CD8-positive, alpha-beta memory T cell (primary cell): Measurements from ENCODE around the gene TTC33. TPM values are rescaled to one million over a fixed set of nuclear protein-coding genes. Genes with fewer than 3 reads are reported as not detected.

Experiments
- CTCF ChIA-PET: fragments of 350-600 bp; sonication (Branson Sonifier 250); formaldehyde crosslinking; loops from one replicate; lab custom pipeline; 2021; ENCODE audit warnings: antibody characterized with exemption; lab: Charles Lee
- POLR2A ChIA-PET: fragments of 350-600 bp; sonication (Branson Sonifier 250); formaldehyde crosslinking; loops from one replicate; lab custom pipeline; 2021; ENCODE audit warnings: antibody characterized with exemption; lab: Charles Lee
- DNase-seq, 5 donors: peaks; one replicate each; pipeline versions ENCODE4 v3.0.0 to v3.0.0-alpha.2; 2020 to 2022; ENCODE audit warnings: mixed read lengths in 1 of 5
- H3K27ac ChIP-seq: one replicate; pipeline ENCODE4 v1.7.0; 2013; ENCODE audit warnings: low read depth, mild to moderate bottlenecking, low read length, moderate library complexity
- H3K27me3 ChIP-seq: 2 replicates; pipeline ENCODE4 v1.7.0; 2013; ENCODE audit warnings: low read length, mild to moderate bottlenecking; ENCODE audit not compliant: insufficient read depth, poor library complexity, severe bottlenecking
- H3K36me3 ChIP-seq: 2 replicates; pipeline ENCODE4 v1.7.0; 2013; ENCODE audit warnings: mild to moderate bottlenecking, low read length, moderate library complexity; ENCODE audit not compliant: insufficient read depth
- H3K4me1 ChIP-seq: 2 replicates; pipeline ENCODE4 v1.7.0; 2013; ENCODE audit warnings: mild to moderate bottlenecking, low read length, moderate library complexity; ENCODE audit not compliant: insufficient read depth
- H3K4me3 ChIP-seq: 2 replicates; pipeline ENCODE4 v1.7.0; 2013; ENCODE audit warnings: mild to moderate bottlenecking, low read length
- H3K9me3 ChIP-seq: 2 replicates; pipeline ENCODE4 v1.7.0; 2013; ENCODE audit warnings: mild to moderate bottlenecking, low read length
- H3K27ac Mint-ChIP-seq, 8 donors: one replicate each; pipeline ENCODE4 v1.8.0; 2020 to 2021; ENCODE audit warnings: mixed read lengths in 8 of 8, mild to moderate bottlenecking in 6 of 8, inconsistent platforms in 3 of 8, moderate library complexity in 3 of 8
- H3K27me3 Mint-ChIP-seq, 2 donors: one replicate each; pipeline ENCODE4 v1.8.0; 2020 to 2021; ENCODE audit warnings: mixed read lengths in 2 of 2, mild to moderate bottlenecking in 1 of 2, moderate library complexity in 1 of 2
- H3K36me3 Mint-ChIP-seq, 3 donors: one replicate each; pipeline ENCODE4 v1.8.0; 2020 to 2021; ENCODE audit warnings: mixed read lengths in 3 of 3, inconsistent platforms in 1 of 3, mild to moderate bottlenecking in 1 of 3
- H3K4me1 Mint-ChIP-seq, 3 donors: one replicate each; pipeline ENCODE4 v1.8.0; 2020 to 2021; ENCODE audit warnings: mixed read lengths in 3 of 3, inconsistent platforms in 1 of 3, mild to moderate bottlenecking in 1 of 3
- H3K4me3 Mint-ChIP-seq, 7 donors: one replicate each; pipeline ENCODE4 v1.8.0; 2020 to 2021; ENCODE audit warnings: mixed read lengths in 7 of 7, mild to moderate bottlenecking in 6 of 7, moderate library complexity in 4 of 7, inconsistent platforms in 2 of 7
- H3K9me3 Mint-ChIP-seq, 5 donors: one replicate each; pipeline ENCODE4 v1.8.0; 2020 to 2022; ENCODE audit warnings: mixed read lengths in 5 of 5, mild to moderate bottlenecking in 3 of 5, moderate library complexity in 2 of 5, inconsistent platforms in 1 of 5
- polyA plus RNA-seq: library from polyadenylated mRNA; unstranded; fragments of 300-500 nt; fragmentation: Illumina TruSeq; gene quantifications from one replicate; pipeline ENCODE4 v1.2.3, GENCODE V29; 2021
- total RNA-seq, 2 experiments: library from RNA; stranded (reverse); gene quantifications; one replicate each; pipeline ENCODE4 v1.2.3, GENCODE V29; 2021

TTC33 gene
- total and polyA plus RNA-seq, 3 experiments from 2014 or later, result 13.9 to 27.7 (median 25.3) TPM

DNA sequence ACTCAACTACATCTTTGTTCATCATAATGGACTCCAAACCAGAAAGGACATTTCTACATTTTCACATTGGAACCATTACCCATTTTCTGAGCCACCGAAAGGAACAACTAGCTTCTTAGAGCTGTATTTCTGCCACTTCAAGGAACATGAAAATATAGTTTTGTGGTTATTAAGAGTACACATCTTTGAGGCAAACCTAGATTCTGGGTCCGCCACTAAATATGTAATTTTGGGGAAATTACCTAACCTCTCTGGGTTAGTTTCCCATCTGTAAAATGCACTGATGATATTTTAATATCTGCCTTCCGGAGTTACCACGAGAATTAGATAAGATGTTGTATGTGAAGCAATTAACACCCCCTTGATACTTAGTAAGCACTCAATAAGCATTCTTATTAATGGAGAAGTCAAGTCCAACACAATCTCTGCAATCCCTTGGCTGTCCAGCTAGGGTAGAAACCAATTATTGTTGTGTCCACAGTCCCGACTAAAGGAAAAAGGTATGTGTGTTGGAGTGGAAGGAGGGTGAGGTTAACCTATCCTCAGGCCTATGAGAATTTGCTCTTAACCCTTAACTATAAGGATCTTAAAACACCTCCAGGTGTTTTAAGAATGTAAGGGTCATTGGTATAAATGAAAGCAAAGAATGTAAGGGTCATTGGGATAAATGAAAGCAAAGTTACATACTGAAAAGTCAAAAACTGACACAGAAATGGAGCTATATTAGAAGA, 170.1 kb downstream of the TTC33 start:
- Mint-ChIP-seq H3K27me3 (peaks cover 0 to 2% of the 10 kb centered on the region in 2 donors), H3K4me3 (no peak overlapping the region), H3K4me1 (peaks cover 0 to 21% (median 19%) of the 10 kb centered on the region in 3 donors), H3K27ac (peak overlapping the region in 1 of 8 donors; percentile 39), H3K9me3 (no peaks in the 10 kb centered on the region), H3K36me3 (no peaks in the 10 kb centered on the region)
- ChIA-PET POLR2A (no interaction called here), CTCF (no interaction called here)
- Histone ChIP-seq H3K36me3 (no peaks in the 10 kb centered on the region), H3K9me3 (no peaks in the 10 kb centered on the region), H3K27ac (no peak overlapping the region), H3K27me3 (no peaks in the 10 kb centered on the region), H3K4me1 (no peaks in the 10 kb centered on the region), H3K4me3 (no peak overlapping the region)
- DNase-seq, result no peak

DNA sequence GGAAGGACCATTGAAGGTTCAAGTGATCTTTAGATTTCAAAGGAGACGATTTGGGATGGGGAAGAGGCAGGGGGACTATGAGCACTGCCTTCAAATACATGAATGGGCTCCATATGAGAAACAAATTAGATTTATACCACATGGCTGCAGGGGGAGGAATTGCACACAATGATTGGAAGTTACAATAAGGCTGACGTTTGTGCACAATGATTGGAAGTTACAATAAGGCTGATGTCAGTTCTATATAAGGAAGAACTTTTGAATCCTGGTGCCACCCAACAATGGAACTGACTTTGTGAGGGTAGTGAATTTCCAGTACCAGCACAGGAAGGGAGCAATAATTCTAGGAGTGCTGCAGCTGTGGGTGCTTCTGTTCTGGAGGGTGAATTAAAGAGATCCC, 171.7 kb downstream of the TTC33 start:
- peaks cover 0 to 2% of the 10 kb centered on the region in 2 donors for H3K27me3 Mint-ChIP-seq
- Histone ChIP-seq H3K9me3 (no peaks in the 10 kb centered on the region), H3K27me3 (no peaks in the 10 kb centered on the region), H3K4me3 (no peak overlapping the region), H3K36me3 (no peaks in the 10 kb centered on the region), H3K27ac (no peak overlapping the region), H3K4me1 (no peaks in the 10 kb centered on the region)
- H3K36me3 Mint-ChIP-seq, result no peaks in the 10 kb centered on the region
- no peak overlapping the region for H3K4me3 Mint-ChIP-seq
- H3K4me1 Mint-ChIP-seq, result peaks cover 7 to 30% (median 27%) of the 10 kb centered on the region in 3 donors
- peak overlapping the region in 1 of 8 donors; percentile 39 for H3K27ac Mint-ChIP-seq
- no peaks in the 10 kb centered on the region for H3K9me3 Mint-ChIP-seq
- no peak for DNase-seq
- CTCF ChIA-PET, result no interaction called here
- POLR2A ChIA-PET, result no interaction called here

DNA sequence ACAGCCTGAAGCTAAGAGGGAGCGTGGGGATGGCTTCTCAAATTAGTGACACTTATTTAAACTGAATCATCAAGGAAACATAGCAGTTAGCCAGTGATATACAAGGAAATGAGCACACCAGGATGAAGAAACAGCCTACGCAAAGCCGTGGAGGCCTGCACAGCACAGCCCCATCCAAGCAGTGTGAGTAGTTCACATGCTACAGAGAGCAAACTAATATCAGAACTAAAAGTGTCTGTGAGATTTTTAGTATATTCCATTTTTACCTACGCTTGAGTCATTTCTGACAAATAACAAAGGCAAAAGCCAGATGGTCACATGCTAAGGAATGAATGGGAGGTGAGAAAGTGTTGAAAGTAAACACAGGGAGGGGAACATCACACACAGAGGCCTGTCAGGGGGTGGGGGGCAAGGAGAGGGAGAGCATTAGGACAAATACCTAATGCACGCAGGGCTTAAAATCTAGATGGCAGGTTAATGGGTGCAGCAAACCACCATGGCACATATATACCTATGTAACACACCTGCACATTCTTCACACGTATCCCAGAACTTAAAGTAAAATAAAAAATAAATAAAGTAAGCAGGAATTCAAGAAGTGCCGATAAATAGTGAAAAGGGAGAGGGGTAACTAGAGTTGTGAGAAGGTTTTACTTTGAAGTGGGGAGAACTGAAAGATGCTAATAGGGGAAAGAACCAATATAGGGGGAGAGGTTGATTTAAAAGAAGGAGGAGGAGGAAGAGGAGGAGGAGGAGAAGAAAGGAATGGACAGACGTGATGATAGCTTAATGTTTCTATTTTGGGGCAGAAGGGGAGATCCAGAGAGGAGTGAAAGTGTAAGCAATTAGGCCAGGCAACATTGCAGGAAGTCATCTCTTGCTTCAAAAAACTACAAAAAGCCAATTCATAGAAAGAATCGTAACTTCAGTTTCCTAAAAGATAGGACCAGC, 177.0 kb downstream of the TTC33 start:
- Histone ChIP-seq H3K4me1 (peaks cover 5% of the 10 kb centered on the region), H3K27me3 (no peaks in the 10 kb centered on the region), H3K27ac (no peak overlapping the region), H3K4me3 (no peak overlapping the region), H3K36me3 (no peaks in the 10 kb centered on the region), H3K9me3 (no peaks in the 10 kb centered on the region)
- peak overlapping the region; percentile 12 to 85 (median 60) for H3K27ac Mint-ChIP-seq
- H3K27me3 Mint-ChIP-seq, result peaks cover 0 to 2% of the 10 kb centered on the region in 2 donors
- peak overlapping the region; percentile 27 to 85 (median 75) for H3K4me3 Mint-ChIP-seq
- CTCF ChIA-PET, result no interaction called here
- H3K9me3 Mint-ChIP-seq, result no peaks in the 10 kb centered on the region
- H3K36me3 Mint-ChIP-seq, result no peaks in the 10 kb centered on the region
- peaks cover 16 to 26% (median 23%) of the 10 kb centered on the region in 3 donors for H3K4me1 Mint-ChIP-seq
- DNase-seq, result no peak
- POLR2A ChIA-PET, result no interaction called here

DNA sequence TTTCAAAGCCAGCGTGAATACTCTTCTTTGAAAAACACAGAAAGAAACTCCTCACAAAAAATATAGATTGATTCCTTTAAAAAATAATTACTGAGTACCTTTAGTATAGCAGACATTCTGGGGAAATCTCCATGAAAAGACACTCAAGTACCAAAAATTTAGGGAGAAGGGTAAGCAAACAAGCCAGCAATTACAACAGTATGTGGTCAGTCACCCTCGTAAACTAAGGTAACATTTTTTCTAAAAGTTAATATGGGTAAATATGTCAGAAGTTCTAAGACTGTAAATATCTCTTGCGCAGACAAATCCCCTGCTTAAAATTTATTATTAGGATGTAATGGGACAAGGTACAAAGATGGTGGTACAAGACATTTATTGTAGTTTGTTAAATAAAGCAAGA, 178.0 kb downstream of the TTC33 start:
- Mint-ChIP-seq H3K36me3 (no peaks in the 10 kb centered on the region), H3K4me3 (no peak overlapping the region)
- no peak overlapping the region for H3K27ac ChIP-seq

DNA sequence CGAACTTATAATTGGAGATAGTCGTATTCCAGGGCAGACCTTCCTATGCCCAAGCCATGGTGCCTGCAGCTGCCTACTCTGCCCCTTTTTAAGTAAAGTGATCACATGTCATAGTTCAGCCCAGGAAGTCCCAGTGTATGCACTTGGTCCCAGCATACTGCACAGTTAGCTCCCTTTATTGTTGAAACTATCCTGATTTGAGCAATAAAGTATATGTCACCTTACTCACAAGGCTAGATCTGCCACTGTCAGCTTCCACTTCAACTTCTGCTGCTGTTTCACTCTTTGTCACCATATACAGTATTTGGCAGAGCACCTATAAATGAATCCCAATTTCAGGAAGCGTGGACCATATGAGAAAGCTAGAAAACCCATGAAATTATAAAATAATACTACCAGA, 179.8 kb downstream of the TTC33 start:
- CTCF ChIA-PET, result no interaction called here
- no peak overlapping the region for H3K4me3 ChIP-seq
- H3K4me1 Mint-ChIP-seq, result peaks cover 16 to 26% (median 22%) of the 10 kb centered on the region in 3 donors
- H3K4me3 Mint-ChIP-seq, result no peak overlapping the region
- H3K27ac Mint-ChIP-seq, result peak overlapping the region in 1 of 8 donors; percentile 9
- no peaks in the 10 kb centered on the region for H3K36me3 Mint-ChIP-seq
- no peaks in the 10 kb centered on the region for H3K27me3 ChIP-seq
- POLR2A ChIA-PET, result no interaction called here
- no peak for DNase-seq
- no peaks in the 10 kb centered on the region for H3K9me3 Mint-ChIP-seq
- no peaks in the 10 kb centered on the region for H3K9me3 ChIP-seq
- no peaks in the 10 kb centered on the region for H3K36me3 ChIP-seq
- H3K4me1 ChIP-seq, result peaks cover 5% of the 10 kb centered on the region
- H3K27me3 Mint-ChIP-seq, result no peaks in the 10 kb centered on the region
- H3K27ac ChIP-seq, result no peak overlapping the region

More for the DNA sequence above, 178.0 kb downstream of the TTC33 start:
- no peak overlapping the region for H3K4me3 ChIP-seq
- no peaks in the 10 kb centered on the region for H3K27me3 ChIP-seq
- H3K27ac Mint-ChIP-seq, result no peak overlapping the region
- ChIA-PET POLR2A (no interaction called here), CTCF (no interaction called here)
- H3K4me1 ChIP-seq, result peaks cover 5% of the 10 kb centered on the region
- H3K9me3 Mint-ChIP-seq, result no peaks in the 10 kb centered on the region
- no peaks in the 10 kb centered on the region for H3K9me3 ChIP-seq
- DNase-seq, result no peak
- H3K27me3 Mint-ChIP-seq, result peaks cover 0 to 2% of the 10 kb centered on the region in 2 donors
- no peaks in the 10 kb centered on the region for H3K36me3 ChIP-seq
- peaks cover 16 to 26% (median 23%) of the 10 kb centered on the region in 3 donors for H3K4me1 Mint-ChIP-seq

DNA sequence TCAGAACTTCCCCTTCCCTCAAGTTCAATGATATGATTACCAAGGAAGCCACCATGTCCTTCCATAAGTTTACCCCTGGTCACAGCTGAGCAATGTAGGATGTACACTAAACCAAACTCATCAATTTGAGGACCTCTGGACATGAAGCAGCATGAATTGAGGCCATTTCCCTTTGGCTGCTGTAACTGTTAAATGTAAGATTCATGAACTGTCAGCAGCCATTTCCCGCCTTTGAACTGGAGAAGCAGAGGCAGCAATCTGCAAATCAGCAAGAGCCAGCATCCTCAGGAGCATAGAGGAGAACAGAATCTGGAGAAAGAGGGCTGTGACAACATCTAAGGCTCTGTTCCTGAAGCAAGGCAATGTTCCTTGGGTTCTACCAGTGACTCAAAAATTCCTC, 180.3 kb downstream of the TTC33 start:
- Histone ChIP-seq H3K4me3 (no peak overlapping the region), H3K36me3 (no peaks in the 10 kb centered on the region), H3K27ac (no peak overlapping the region), H3K4me1 (peaks cover 5% of the 10 kb centered on the region), H3K9me3 (no peaks in the 10 kb centered on the region), H3K27me3 (no peaks in the 10 kb centered on the region)
- no peak overlapping the region for H3K27ac Mint-ChIP-seq
- H3K9me3 Mint-ChIP-seq, result no peaks in the 10 kb centered on the region
- H3K36me3 Mint-ChIP-seq, result no peaks in the 10 kb centered on the region
- H3K4me1 Mint-ChIP-seq, result peaks cover 15 to 26% (median 19%) of the 10 kb centered on the region in 3 donors
- H3K4me3 Mint-ChIP-seq, result no peak overlapping the region
- ChIA-PET POLR2A (no interaction called here), CTCF (no interaction called here)
- H3K27me3 Mint-ChIP-seq, result no peaks in the 10 kb centered on the region
- DNase-seq, result no peak

DNA sequence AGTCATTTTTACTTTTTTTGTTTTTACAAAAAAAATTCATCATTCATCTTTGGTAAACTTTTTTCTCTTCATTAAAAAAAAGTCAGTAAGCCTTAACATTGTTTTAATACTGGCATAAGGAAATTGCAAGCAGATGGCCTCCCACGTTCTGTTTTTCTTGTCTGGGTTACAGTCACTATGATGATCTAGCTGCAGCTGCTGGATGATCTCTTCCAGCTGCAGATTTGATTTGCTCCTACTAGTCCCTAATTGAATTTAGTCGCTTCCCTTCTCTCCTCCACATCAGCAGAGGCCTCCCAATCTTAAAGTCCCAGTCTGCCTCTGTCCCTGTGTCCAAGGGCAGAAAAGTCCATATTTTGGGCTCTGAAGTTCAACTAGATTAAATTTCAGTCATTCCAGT, 182.8 kb downstream of the TTC33 start:
- H3K36me3 ChIP-seq, result no peaks in the 10 kb centered on the region
- Mint-ChIP-seq H3K4me1 (peaks cover 4 to 13% (median 8%) of the 10 kb centered on the region in 3 donors), H3K27me3 (no peaks in the 10 kb centered on the region), H3K27ac (no peak overlapping the region), H3K36me3 (no peaks in the 10 kb centered on the region), H3K4me3 (no peak overlapping the region), H3K9me3 (no peaks in the 10 kb centered on the region)
- H3K9me3 ChIP-seq, result no peaks in the 10 kb centered on the region
- H3K4me1 ChIP-seq, result no peaks in the 10 kb centered on the region
- POLR2A ChIA-PET, result no interaction called here
- no peak overlapping the region for H3K4me3 ChIP-seq
- no peaks in the 10 kb centered on the region for H3K27me3 ChIP-seq
- no peak for DNase-seq
- CTCF ChIA-PET, result no interaction called here
- H3K27ac ChIP-seq, result no peak overlapping the region

DNA sequence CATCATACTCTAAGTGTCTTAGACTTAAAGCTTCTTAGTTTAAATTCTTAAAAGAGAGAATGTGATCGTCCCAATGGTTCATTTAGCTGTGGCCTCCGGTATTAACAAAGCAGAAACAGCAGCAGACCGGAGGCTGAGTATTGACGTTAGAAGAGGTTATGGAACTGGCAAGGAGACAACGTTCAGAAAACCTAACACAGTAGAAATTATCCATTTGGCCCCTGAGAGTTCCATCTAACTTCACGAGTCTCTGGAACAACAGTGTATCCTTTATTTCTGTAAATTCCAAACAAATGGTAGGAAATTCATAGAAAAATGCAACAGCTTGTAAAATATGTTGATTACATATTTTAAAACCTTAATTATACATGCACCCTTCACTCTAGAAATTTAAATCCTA, 183.4 kb downstream of the TTC33 start:
- no peak for DNase-seq
- H3K36me3 ChIP-seq, result no peaks in the 10 kb centered on the region
- H3K9me3 ChIP-seq, result no peaks in the 10 kb centered on the region
- Mint-ChIP-seq H3K27me3 (no peaks in the 10 kb centered on the region), H3K27ac (no peak overlapping the region), H3K9me3 (no peaks in the 10 kb centered on the region), H3K4me3 (no peak overlapping the region), H3K36me3 (no peaks in the 10 kb centered on the region), H3K4me1 (peaks cover 4 to 10% (median 8%) of the 10 kb centered on the region in 3 donors)
- no peaks in the 10 kb centered on the region for H3K4me1 ChIP-seq
- ChIA-PET POLR2A (no interaction called here), CTCF (no interaction called here)
- H3K4me3 ChIP-seq, result no peak overlapping the region
- H3K27ac ChIP-seq, result no peak overlapping the region
- H3K27me3 ChIP-seq, result no peaks in the 10 kb centered on the region
